SHP77 treated with DMSO at 0.1 percent for 48 hours (cell line): ENCODE data around the gene SRP14.

Experiments used
- DNase-seq: peaks from one replicate; lab custom pipeline; 2025; lab: John Stamatoyannopoulos, UW

Gene SRP14

DNA sequence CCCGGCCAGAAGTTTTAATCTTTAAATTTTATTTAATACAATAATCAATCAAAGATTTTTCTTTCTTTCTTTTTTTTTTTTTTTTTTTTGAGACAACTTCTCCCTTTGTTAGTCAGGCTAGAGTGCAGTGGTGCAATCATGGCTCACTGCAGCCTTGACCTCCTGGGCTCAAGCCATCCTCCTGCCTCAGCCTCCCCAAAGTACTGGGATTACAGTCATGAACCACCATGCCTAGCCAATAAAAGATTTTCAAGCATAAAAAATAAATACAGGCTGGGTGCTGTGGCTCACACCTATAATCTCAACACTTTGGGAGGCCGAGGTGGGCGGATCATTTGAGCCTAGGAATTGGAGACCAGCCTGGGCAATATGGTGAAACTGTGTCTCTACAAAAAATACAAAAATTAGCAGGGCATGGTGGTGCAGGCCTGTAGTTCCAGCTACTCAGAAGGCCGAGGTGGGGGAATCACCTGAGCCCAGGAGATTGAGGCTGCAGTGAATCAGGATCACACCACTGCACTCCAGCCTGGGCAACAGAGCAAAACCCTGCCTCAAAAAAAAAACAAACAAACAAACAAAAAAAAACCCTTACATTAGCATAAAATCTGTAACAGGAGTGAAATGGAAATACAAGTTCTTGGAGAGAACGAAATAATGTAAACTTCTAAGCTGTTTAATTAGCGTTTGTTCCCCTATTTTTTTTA, 29.1 kb upstream of the SRP14 start:
- DNase-seq = no peak

DNA sequence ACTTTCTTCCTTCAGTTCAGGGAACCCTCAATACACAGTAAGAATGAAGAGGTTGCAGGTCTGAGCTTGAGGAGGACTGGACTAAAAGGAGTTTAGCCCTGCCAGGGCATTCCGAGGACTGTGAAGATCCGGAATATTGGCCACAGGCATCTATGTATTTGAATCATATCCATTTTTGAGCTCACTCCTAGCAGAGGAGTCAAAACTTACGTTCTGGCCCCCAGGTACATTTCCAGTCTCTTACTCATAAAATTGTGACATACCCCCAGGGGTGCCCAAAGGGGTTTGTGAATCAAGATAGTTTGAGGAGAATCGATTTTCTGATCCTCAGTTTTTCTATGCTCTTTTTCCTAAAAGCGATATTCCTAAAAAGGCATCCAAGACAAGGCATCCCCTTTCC, 27.6 kb upstream of the SRP14 start:
- DNase-seq = no peak

DNA sequence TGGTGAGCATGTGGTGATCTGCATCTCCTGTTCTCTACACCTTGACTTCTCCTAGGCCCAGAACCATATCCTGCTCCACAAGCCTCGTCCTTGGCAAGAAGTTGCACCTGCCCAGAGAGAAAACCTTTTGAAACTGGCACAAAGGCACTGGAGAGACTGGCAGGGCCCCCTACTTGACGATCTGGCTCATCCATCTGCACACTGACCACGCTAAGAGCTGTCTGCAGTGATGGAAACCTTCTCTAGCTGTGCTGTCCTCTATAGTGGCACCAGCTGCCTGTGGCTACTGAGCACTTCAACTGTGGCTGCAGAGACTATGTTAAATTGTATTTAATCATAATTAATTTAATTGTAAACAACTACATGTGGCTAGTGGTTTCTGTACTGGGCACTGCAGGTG, 26.2 kb upstream of the SRP14 start:
- peak; percentile 64 for DNase-seq

DNA sequence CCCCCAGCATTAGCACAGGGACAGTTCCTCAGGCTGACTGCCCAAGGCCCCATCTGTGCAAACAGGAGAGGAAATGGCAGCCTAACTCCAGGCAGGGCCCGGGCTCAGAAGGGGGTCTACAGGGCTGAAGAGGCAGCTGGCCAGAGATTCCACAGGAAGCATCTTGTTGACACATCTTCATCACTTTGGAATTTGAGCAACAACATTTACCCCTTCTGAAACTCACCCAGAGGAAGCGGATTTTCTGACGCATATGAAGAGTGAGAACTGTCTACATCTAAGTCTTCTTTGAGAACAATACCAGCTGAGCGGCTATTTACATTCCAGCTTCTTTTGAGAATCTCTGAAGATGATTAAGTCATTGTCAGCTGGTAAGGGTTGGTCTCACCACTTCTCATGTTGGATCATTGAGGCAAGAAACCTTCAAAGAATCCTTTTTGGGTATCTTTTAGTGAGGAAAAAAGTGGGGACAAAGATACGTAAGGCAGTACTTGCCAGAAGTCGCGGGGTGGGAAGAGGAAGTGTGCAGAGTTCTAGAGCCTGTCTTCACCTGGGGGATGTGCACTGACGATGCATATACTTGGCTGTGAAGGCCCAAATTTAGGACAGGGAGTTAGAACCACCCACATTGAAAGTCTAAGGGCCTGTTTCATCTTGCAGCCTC, 25.4 kb upstream of the SRP14 start:
- DNase-seq = peak; percentile 23

DNA sequence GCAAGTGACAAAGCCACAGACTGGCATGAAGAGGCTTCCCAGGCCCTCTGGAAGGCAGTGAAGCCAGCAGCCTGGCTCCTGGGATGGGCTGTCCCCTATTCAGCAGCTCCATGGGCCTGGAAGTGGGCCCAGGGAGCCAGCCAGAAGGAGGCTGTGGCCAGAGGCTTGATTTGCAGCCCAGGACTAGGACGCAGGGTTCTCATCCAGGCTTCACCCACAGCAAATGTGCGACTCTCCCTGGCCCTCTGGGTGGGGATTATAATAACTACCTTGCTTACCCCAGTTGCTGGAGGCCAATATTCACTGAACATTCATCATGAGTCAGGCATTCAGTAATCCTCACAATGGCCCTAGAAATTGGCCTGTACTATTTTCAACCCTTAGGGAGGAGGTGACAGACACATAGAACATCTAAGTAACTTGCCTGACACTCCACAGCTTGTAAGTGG, 24.6 kb upstream of the SRP14 start:
- no peak for DNase-seq

DNA sequence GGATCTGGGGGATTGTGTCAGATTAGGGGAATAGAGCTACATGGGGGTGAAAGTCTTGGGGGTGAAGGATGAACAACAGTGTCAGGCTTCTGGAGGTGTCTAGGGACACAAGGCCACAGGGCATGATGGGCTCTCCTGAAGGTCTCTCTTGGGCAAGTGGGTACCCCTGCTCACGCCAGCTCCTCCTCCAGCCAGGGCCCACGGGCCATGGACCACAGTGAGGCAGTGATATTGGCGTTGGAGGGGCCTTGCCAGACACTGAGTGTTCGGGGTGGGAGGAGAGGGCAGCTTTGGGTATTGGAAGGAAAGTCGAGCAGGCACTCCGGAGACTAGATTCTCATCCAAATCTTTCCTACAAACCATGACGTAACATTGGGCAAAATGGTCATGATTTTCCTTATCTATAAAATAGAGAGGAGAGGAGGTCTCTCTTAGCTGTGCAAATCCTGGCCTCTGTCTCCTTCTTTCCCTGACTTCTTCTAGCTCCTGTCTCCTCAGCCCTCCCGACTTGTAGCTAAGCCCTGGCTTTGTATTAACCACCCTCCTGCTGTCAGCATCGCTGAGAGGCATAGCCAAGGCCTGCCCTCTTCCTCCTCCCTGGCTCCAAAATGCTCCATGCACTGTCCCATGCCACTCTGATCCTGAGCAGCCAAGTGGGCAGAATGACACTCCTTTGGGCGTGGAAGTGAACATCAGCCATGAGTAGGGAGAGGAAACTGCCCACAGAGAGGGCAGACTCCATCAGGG, 24.0 kb upstream of the SRP14 start:
- no peak for DNase-seq

DNA sequence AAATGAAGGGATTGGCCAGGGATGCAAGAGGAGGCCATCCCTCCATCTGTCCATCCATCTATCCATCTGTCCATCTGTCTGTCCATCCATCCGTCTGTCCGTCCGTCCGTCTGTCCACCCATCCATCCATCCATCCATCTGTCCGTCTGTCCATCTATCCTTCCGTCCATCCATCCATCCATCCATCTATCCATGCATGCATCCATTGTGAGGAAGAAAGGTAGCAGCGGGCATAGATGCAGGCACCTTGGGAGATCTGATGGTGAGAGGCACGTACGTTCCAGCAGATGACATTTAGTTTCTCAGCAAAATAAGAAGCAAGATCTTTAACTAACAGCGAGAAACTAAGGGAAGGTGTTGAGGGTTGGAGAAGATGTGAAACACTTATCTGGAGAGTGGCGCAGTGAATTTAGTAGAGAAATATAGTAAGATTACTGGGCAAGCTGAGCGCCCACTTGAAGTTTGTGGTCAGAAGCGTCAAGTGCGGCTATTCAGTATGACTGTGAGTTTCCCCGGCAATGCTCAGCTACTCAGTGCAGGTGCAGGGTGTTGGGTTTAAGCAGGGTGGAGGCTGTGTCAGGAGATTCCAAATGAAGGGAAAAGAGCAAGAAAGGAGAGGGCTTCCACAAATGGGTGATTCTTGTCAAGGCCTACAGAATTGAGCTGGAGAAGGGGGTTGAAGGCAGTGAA, 22.4 kb upstream of the SRP14 start:
- DNase-seq = no peak

DNA sequence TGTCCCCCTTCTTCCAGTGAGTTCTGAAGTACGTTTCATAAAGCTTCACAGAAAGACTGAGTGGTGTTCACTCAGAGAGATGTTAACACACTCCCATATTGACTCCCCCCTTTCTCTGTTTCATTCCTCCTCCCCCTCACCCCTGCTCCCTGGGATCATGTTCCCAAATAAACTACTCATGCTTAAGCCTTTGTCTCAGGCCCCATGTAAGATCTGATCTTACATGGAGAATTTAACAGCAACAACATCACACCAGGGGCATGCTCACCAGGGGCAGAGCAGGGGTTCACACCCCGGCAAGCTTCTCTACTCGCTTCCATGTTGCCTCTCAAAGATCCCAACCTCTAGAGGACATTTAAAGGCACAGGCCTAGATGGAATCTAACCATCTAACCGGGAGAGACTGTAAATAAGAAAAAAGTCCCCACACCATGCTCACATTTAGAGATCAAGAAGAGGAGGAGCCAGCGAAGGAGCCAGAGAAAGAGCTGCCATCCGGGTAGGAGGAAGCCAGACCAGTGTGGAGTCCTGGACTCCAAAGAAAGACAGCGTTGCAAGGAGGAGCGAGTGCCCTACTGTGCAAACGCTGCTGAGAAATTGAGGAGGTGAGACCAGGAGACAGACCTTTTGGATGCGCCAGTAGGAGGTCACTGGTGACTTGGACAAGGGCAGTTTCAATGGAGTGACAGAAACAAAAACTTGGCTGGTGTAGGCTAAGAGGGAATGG, 21.4 kb upstream of the SRP14 start:
- no peak for DNase-seq

DNA sequence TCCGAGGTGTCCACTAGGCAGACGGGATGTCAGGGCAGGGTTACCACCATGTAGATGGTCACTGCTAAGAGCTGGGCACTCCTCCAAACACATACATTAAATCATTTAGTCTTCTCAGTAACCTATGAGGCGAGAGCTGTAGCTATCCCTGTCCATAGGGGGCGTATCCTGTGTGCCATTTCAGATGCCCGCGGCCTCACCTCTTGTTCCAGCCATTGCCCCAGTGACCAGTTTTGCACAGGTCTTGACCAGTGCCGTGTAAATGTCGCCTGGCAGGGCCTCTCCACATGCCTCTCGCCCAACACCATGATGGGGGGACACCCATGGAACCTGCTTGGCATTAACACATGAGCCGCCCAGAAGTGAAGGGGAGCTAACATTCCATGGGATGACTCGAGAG, 20.8 kb upstream of the SRP14 start:
- DNase-seq = no peak

- DNase-seq = no peak
Measured at GRCh38 chr15:40058476-40059140, 19.6 kb upstream of the SRP14 start.

DNA sequence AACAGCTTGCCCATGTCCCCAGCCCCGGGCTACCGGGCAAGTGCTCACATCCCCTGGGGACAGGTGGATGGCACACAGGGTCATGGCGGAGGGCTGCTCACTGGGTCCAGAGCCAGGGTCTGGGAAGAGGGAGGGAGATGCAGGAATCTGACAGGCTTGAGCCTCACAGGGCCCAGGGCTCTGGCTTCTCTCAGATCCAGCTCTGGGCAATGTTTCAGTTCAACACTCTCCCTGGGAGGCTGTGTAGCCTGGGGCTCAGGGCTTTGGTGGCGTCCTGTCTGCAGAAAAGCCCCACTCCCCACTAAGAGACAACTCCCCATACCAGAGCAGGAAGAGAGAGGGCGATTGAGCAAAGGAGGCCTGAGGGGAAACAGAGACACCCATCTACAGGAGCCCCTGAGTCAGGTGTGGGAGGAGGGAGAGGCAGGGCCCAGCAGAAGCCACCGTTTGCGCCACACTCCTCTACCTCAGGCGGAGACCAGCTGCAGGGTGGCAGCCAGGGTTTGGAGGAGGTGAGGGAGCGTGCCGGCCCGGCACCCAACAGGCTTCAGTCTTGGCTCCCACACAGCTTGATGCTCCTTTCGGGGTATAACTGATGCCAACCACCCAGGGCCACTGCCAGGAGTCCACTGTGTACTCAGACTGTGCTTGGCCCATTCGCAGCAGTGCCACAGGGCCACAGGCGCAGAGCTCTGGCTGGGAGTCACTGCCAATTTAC, 16.8 kb upstream of the SRP14 start:
- DNase-seq = no peak

DNA sequence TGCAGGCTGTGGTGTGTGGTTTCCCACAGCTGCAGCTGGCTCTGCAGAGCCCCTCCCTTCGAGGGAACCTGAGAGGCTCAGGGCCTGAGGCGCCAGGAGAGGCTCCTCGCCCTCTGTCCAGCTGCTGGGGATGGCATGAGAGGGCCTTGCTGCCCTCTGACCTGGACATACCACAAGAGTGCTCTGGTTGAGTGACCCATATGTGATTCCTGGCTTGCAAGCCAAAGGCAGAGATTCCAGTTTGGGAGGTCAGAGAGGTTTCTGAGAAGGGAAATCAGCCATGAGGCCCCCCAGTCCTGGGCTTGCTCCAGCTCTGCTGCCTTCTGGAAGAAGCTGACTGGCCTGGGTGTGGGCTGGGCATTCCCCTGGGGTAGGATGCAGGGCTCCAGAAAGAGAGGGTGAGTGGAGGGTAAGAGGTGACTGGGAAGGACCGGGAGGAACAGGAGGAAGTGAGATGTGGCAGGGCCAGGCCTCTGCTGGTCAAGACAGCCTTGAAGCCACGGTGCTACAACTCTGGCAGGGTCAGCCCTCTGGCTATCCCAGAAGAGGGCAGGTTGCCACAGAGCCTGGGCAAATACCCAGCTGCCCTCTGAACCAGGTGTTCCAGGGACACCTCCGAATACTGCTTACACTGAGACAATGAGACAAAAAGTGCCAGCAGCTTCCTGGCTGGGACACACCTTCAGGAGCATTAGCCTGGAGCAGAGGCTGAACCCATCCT, 16.0 kb upstream of the SRP14 start:
- peak; percentile 58 for DNase-seq

GRCh38 chr15:40054605-40054854, 15.5 kb upstream of the SRP14 start:
- DNase-seq = no peak

GRCh38 chr15:40053831-40054604, 15.0 kb upstream of the SRP14 start:
- DNase-seq = no peak

DNA sequence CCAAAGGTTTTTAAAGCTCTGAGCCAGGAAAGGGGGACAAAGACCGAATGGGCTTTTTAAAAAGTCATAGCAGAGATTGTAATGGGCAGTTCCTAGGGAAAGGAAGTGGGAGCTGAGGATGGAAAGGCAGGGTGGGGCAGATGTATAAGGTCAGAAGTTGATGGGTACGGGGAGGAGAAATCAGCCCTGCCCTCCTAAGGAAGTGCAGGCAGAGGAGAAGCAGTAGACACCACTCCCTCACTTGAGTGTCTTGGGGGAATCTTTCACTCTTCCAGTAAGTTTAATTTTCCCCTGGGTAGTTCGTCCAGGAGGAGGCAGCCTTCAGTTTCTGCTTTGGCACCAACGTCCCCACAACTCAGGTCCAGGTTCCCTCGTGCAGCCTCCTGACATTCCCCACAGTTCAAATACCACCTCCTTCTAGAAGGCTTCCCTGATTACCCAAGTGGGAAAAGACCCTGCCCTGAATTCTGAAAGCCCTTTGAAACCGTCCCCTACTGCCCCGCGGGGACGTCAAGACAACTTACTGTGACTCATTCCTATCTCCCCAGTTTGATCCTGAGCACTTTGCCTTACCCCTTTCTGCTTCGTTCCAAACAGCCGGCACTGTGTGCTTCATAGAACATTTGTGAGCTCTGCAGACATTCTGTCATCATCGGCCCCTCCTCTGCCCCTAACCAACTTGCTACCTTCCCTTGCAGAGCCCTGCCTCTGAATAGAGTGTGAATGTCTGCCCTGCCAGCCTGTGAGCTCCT, 14.3 kb upstream of the SRP14 start:
- no peak for DNase-seq

DNA sequence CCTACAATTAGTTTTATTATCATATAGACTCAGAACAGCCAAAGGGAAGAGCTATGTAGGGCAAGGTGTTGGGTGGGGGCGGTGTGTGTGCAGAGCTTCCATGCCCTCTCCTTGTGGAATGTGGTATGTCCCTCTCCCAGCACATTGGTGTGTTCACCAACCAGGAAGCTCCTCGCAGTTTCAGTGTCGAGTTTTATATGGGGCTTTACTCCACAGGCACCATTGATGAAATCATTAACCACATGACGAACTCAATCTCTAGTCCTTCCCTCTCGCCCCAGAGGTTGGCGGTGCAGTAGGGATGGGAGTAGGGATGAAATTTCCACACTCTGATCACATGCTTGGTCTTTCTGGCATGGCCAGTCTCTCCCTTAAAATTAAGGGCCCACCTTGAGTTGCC, 13.6 kb upstream of the SRP14 start:
- DNase-seq = no peak

GRCh38 chr15:40051616-40052415, 12.8 kb upstream of the SRP14 start:
- DNase-seq = no peak
